Fibroblast of lung (primary cell): Measurements from ENCODE around the gene IDE.

Experiments used
- EZH2 ChIP-seq: IDR thresholded peaks from 2 replicates; pipeline ENCODE4 v1.5.1; 2012; ENCODE audit warnings: low read length, control low read depth, mild to moderate bottlenecking; ENCODE audit errors: missing control alignments
- TF ChIP-seq, protein P1 (sequence below), 2 donors: IDR thresholded peaks in 1 of 2; conservative IDR thresholded peaks in 1 of 2; 1 replicate in 1 of 2; 2 replicates in 1 of 2; pipeline ENCODE4 v1.5.1; 2011 to 2012; ENCODE audit warnings: low read length in 2 of 2, control low read depth in 1 of 2, inconsistent platforms in 1 of 2, low read depth in 1 of 2, mild to moderate bottlenecking in 1 of 2

DNA sequence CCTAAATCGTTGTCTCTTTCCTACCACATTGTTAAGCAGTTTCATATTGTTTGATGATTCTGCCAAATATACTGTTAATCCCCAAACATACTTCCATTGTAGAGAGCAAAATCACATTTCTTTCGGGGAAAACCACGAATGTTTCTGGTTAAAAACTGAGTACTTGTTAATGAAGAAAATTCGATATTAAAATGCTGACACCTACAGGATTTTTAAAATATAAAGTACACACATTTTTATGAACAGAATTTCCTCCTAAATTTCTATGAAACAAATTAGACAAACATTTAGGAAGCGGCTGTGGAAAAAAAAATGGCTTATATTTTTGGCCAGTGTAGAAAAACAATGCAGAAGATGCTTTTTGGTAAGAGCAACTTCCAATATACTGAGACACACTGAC, 68.8 kb downstream of the IDE start:
- TF ChIP-seq, protein P1, sequence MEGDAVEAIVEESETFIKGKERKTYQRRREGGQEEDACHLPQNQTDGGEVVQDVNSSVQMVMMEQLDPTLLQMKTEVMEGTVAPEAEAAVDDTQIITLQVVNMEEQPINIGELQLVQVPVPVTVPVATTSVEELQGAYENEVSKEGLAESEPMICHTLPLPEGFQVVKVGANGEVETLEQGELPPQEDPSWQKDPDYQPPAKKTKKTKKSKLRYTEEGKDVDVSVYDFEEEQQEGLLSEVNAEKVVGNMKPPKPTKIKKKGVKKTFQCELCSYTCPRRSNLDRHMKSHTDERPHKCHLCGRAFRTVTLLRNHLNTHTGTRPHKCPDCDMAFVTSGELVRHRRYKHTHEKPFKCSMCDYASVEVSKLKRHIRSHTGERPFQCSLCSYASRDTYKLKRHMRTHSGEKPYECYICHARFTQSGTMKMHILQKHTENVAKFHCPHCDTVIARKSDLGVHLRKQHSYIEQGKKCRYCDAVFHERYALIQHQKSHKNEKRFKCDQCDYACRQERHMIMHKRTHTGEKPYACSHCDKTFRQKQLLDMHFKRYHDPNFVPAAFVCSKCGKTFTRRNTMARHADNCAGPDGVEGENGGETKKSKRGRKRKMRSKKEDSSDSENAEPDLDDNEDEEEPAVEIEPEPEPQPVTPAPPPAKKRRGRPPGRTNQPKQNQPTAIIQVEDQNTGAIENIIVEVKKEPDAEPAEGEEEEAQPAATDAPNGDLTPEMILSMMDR (conservative IDR thresholded peaks at IDR 0.05 in 1 of 2, IDR thresholded peaks at IDR 0.05 in 1 of 2; ENCODE audit: low read depth in 1 of 2, low read length in 2 of 2) = no peak
- TF ChIP-seq EZH2 = no peak
